Glutamatergic neuron (in vitro differentiated cells): Measurements from ENCODE around the gene MRRF. TPM values are rescaled to one million over a fixed set of nuclear protein-coding genes. Genes with fewer than 3 reads are reported as not detected.

Experiments
- DNase-seq: peaks from one replicate; pipeline ENCODE4 v3.0.0; 2022
- H3K27ac Mint-ChIP-seq: one replicate; pipeline ENCODE4 v1.8.0; 2020; ENCODE audit warnings: mild to moderate bottlenecking, mixed read lengths, inconsistent platforms; ENCODE audit not compliant: unreplicated experiment
- H3K27me3 Mint-ChIP-seq: one replicate; pipeline ENCODE4 v1.8.0; 2020; ENCODE audit warnings: mild to moderate bottlenecking, moderate library complexity, mixed read lengths, inconsistent platforms; ENCODE audit not compliant: unreplicated experiment
- H3K36me3 Mint-ChIP-seq: one replicate; pipeline ENCODE4 v1.8.0; 2020; ENCODE audit warnings: mild to moderate bottlenecking, mixed read lengths, inconsistent platforms; ENCODE audit not compliant: unreplicated experiment
- H3K4me1 Mint-ChIP-seq: one replicate; pipeline ENCODE4 v1.8.0; 2020; ENCODE audit warnings: mild to moderate bottlenecking, low read depth, mixed read lengths, inconsistent platforms; ENCODE audit not compliant: unreplicated experiment
- H3K4me3 Mint-ChIP-seq: one replicate; pipeline ENCODE4 v1.8.0; 2020; ENCODE audit warnings: mild to moderate bottlenecking, mixed read lengths, inconsistent platforms; ENCODE audit not compliant: unreplicated experiment
- H3K9me3 Mint-ChIP-seq: one replicate; pipeline ENCODE4 v1.8.0; 2020; ENCODE audit warnings: mild to moderate bottlenecking, moderate library complexity, mixed read lengths, inconsistent platforms; ENCODE audit not compliant: unreplicated experiment
- CTCF ChIP-seq: fragments of 200-600 bp; sonication (generic); IDR thresholded peaks from one replicate; pipeline ENCODE4 v1.5.0; 2021; ENCODE audit not compliant: partially characterized antibody, unreplicated experiment
- total RNA-seq: library from RNA; stranded (reverse); fragmentation: NEBNext Ultra II Directional; extraction: Animal tissue kit (Norgen Biotek cat#: 25700); gene quantifications from one replicate; pipeline ENCODE4 v1.2.1, GENCODE V29; 2021; ENCODE audit not compliant: unreplicated experiment

The MRRF gene
- total RNA-seq, 1 donor from 2014 or later = 16.9 TPM

DNA sequence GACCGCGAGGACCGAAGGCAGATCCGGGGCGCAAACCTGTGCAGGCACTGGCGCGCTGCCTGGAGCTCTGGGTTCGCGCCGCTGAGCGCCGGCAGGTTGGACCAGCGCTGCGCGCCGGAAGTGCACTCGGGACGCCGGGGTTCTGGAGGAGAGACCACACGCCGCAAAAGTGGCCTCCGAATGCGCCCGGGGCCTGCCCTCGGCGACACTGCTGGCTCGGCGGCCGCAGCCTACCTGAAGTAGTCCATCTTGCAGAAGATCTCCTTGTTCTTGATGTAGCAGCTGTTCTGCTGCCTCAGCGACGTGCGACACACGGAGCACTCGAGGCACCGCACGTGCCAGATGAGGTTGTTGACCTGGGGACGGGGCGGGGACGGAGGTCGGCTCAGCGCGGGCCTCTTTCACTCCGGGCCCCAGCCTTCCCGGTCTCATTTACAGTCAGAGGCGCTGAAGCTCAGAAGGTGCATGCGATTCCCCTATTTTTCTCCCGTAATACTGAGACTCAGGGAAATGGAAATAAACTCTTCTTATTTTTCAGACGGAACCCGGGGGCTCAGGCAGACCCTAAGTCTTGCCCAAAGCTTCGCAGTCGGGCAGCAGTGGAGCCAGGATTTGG is 38.4 kb upstream of the MRRF start:
- peaks cover 37% of the 10 kb centered on the region for H3K27me3 Mint-ChIP-seq
- no peak for DNase-seq

GRCh38 chr9:122226758-122227574 is 37.7 kb upstream of the MRRF start:
- H3K27ac Mint-ChIP-seq = no peak overlapping the region
- H3K9me3 Mint-ChIP-seq = peaks cover 8% of the 10 kb centered on the region
- H3K4me1 Mint-ChIP-seq = peaks cover 10% of the 10 kb centered on the region
- DNase-seq = peak; percentile 41
- H3K36me3 Mint-ChIP-seq = peaks cover 10% of the 10 kb centered on the region
- H3K4me3 Mint-ChIP-seq = peak overlapping the region; percentile 81
- no peak for TF ChIP-seq CTCF
- peaks cover 37% of the 10 kb centered on the region for H3K27me3 Mint-ChIP-seq

More for the DNA sequence above, 38.4 kb upstream of the MRRF start:
- H3K27ac Mint-ChIP-seq = no peak overlapping the region
- peaks cover 8% of the 10 kb centered on the region for H3K9me3 Mint-ChIP-seq
- H3K36me3 Mint-ChIP-seq = peaks cover 10% of the 10 kb centered on the region
- no peak for TF ChIP-seq CTCF
- H3K4me1 Mint-ChIP-seq = peaks cover 10% of the 10 kb centered on the region
- peak overlapping the region; percentile 81 for H3K4me3 Mint-ChIP-seq

- DNase-seq = no peak
- Mint-ChIP-seq H3K27me3 (peaks cover 32% of the 10 kb centered on the region), H3K4me3 (peak overlapping the region; percentile 78), H3K36me3 (peaks cover 10% of the 10 kb centered on the region), H3K9me3 (peaks cover 8% of the 10 kb centered on the region), H3K27ac (no peak overlapping the region), H3K4me1 (peaks cover 10% of the 10 kb centered on the region)
- TF ChIP-seq CTCF = no peak
Measured at GRCh38 chr9:122227575-122227900, 37.1 kb upstream of the MRRF start.

- Mint-ChIP-seq H3K27ac (no peak overlapping the region), H3K27me3 (peaks cover 30% of the 10 kb centered on the region), H3K9me3 (peaks cover 7% of the 10 kb centered on the region), H3K36me3 (peaks cover 10% of the 10 kb centered on the region), H3K4me3 (peak overlapping the region; percentile 57), H3K4me1 (peaks cover 10% of the 10 kb centered on the region)
- DNase-seq = no peak
- no peak for TF ChIP-seq CTCF
Measured at GRCh38 chr9:122228191-122228567, 36.5 kb upstream of the MRRF start.
